Measurements from ENCODE around the gene SPTLC3. TPM values are rescaled to one million over a fixed set of nuclear protein-coding genes. Genes with fewer than 3 reads are reported as not detected.

Gene SPTLC3
- total RNA-seq, 1 donor from 2014 or later, result 9.9 TPM

GRCh38 chr20:13166437-13166836, 157.7 kb downstream of the SPTLC3 start:
- Histone ChIP-seq H3K27me3 (ENCODE audit: control insufficient read depth in 3 of 3, insufficient read depth in 3 of 3, low read length in 3 of 3) (no peaks in the 10 kb centered on the region), H3K9me3 (ENCODE audit: control insufficient read depth in 3 of 3, low read length in 3 of 3) (no peaks in the 10 kb centered on the region), H3K9ac (ENCODE audit: low read depth in 1 of 3, low read length in 3 of 3) (no peak overlapping the region), H3K4me1 (ENCODE audit: control insufficient read depth in 3 of 3, insufficient read depth in 3 of 3, low read length in 3 of 3) (no peaks in the 10 kb centered on the region), H3K4me3 (ENCODE audit: low read length in 3 of 3) (no peak overlapping the region), H3K36me3 (ENCODE audit: control insufficient read depth in 3 of 3, insufficient read depth in 3 of 3, low read length in 3 of 3) (no peaks in the 10 kb centered on the region), H3K27ac (ENCODE audit: low read depth, low read length) (no peak overlapping the region)

GRCh38 chr20:13169086-13169485, 160.3 kb downstream of the SPTLC3 start:
- Histone ChIP-seq H3K27ac (ENCODE audit: low read depth, low read length) (no peak overlapping the region), H3K27me3 (ENCODE audit: control insufficient read depth in 3 of 3, insufficient read depth in 3 of 3, low read length in 3 of 3) (no peaks in the 10 kb centered on the region), H3K9ac (ENCODE audit: low read depth in 1 of 3, low read length in 3 of 3) (no peak overlapping the region), H3K9me3 (ENCODE audit: control insufficient read depth in 3 of 3, low read length in 3 of 3) (no peaks in the 10 kb centered on the region), H3K4me1 (ENCODE audit: control insufficient read depth in 3 of 3, insufficient read depth in 3 of 3, low read length in 3 of 3) (no peaks in the 10 kb centered on the region), H3K36me3 (ENCODE audit: control insufficient read depth in 3 of 3, insufficient read depth in 3 of 3, low read length in 3 of 3) (no peaks in the 10 kb centered on the region), H3K4me3 (ENCODE audit: low read length in 3 of 3) (no peak overlapping the region)

GRCh38 chr20:13170771-13171170, 162.0 kb downstream of the SPTLC3 start:
- Histone ChIP-seq H3K27ac (ENCODE audit: low read depth, low read length) (no peak overlapping the region), H3K36me3 (ENCODE audit: control insufficient read depth in 3 of 3, insufficient read depth in 3 of 3, low read length in 3 of 3) (no peaks in the 10 kb centered on the region), H3K27me3 (ENCODE audit: control insufficient read depth in 3 of 3, insufficient read depth in 3 of 3, low read length in 3 of 3) (no peaks in the 10 kb centered on the region), H3K9me3 (ENCODE audit: control insufficient read depth in 3 of 3, low read length in 3 of 3) (no peaks in the 10 kb centered on the region), H3K9ac (ENCODE audit: low read depth in 1 of 3, low read length in 3 of 3) (no peak overlapping the region), H3K4me1 (ENCODE audit: control insufficient read depth in 3 of 3, insufficient read depth in 3 of 3, low read length in 3 of 3) (no peaks in the 10 kb centered on the region), H3K4me3 (ENCODE audit: low read length in 3 of 3) (no peak overlapping the region)

- Histone ChIP-seq H3K27ac (ENCODE audit: low read depth, low read length) (no peak overlapping the region), H3K36me3 (ENCODE audit: control insufficient read depth in 3 of 3, insufficient read depth in 3 of 3, low read length in 3 of 3) (no peaks in the 10 kb centered on the region), H3K9me3 (ENCODE audit: control insufficient read depth in 3 of 3, low read length in 3 of 3) (peaks cover 0 to 2% (median 0%) of the 10 kb centered on the region in 3 donors), H3K4me1 (ENCODE audit: control insufficient read depth in 3 of 3, insufficient read depth in 3 of 3, low read length in 3 of 3) (no peaks in the 10 kb centered on the region), H3K27me3 (ENCODE audit: control insufficient read depth in 3 of 3, insufficient read depth in 3 of 3, low read length in 3 of 3) (no peaks in the 10 kb centered on the region), H3K4me3 (ENCODE audit: low read length in 3 of 3) (no peak overlapping the region), H3K9ac (ENCODE audit: low read depth in 1 of 3, low read length in 3 of 3) (no peak overlapping the region)
Observed at GRCh38 chr20:13173201-13173600, 164.4 kb downstream of the SPTLC3 start.

GRCh38 chr20:13174402-13174801, 165.6 kb downstream of the SPTLC3 start:
- Histone ChIP-seq H3K27ac (ENCODE audit: low read depth, low read length) (no peak overlapping the region), H3K27me3 (ENCODE audit: control insufficient read depth in 3 of 3, insufficient read depth in 3 of 3, low read length in 3 of 3) (no peaks in the 10 kb centered on the region)

GRCh38 chr20:13180986-13181889, 172.5 kb downstream of the SPTLC3 start:
- Histone ChIP-seq H3K36me3 (ENCODE audit: control insufficient read depth in 3 of 3, insufficient read depth in 3 of 3, low read length in 3 of 3) (no peaks in the 10 kb centered on the region), H3K4me3 (ENCODE audit: low read length in 3 of 3) (no peak overlapping the region), H3K27me3 (ENCODE audit: control insufficient read depth in 3 of 3, insufficient read depth in 3 of 3, low read length in 3 of 3) (no peaks in the 10 kb centered on the region), H3K9ac (ENCODE audit: low read depth in 1 of 3, low read length in 3 of 3) (no peak overlapping the region), H3K9me3 (ENCODE audit: control insufficient read depth in 3 of 3, low read length in 3 of 3) (peaks cover 0 to 2% (median 0%) of the 10 kb centered on the region in 3 donors), H3K27ac (ENCODE audit: low read depth, low read length) (no peak overlapping the region), H3K4me1 (ENCODE audit: control insufficient read depth in 3 of 3, insufficient read depth in 3 of 3, low read length in 3 of 3) (no peaks in the 10 kb centered on the region)

More at GRCh38 chr20:13174402-13174801, 165.6 kb downstream of the SPTLC3 start:
- Histone ChIP-seq H3K9me3 (ENCODE audit: control insufficient read depth in 3 of 3, low read length in 3 of 3) (peaks cover 0 to 2% (median 0%) of the 10 kb centered on the region in 3 donors), H3K36me3 (ENCODE audit: control insufficient read depth in 3 of 3, insufficient read depth in 3 of 3, low read length in 3 of 3) (no peaks in the 10 kb centered on the region), H3K9ac (ENCODE audit: low read depth in 1 of 3, low read length in 3 of 3) (no peak overlapping the region), H3K4me3 (ENCODE audit: low read length in 3 of 3) (no peak overlapping the region), H3K4me1 (ENCODE audit: control insufficient read depth in 3 of 3, insufficient read depth in 3 of 3, low read length in 3 of 3) (no peaks in the 10 kb centered on the region)

- Histone ChIP-seq H3K4me1 (ENCODE audit: control insufficient read depth in 3 of 3, insufficient read depth in 3 of 3, low read length in 3 of 3) (no peaks in the 10 kb centered on the region), H3K36me3 (ENCODE audit: control insufficient read depth in 3 of 3, insufficient read depth in 3 of 3, low read length in 3 of 3) (no peaks in the 10 kb centered on the region), H3K9me3 (ENCODE audit: control insufficient read depth in 3 of 3, low read length in 3 of 3) (no peaks in the 10 kb centered on the region), H3K27ac (ENCODE audit: low read depth, low read length) (no peak overlapping the region), H3K4me3 (ENCODE audit: low read length in 3 of 3) (no peak overlapping the region), H3K9ac (ENCODE audit: low read depth in 1 of 3, low read length in 3 of 3) (no peak overlapping the region), H3K27me3 (ENCODE audit: control insufficient read depth in 3 of 3, insufficient read depth in 3 of 3, low read length in 3 of 3) (no peaks in the 10 kb centered on the region)
Observed at GRCh38 chr20:13183005-13183404, 174.2 kb downstream of the SPTLC3 start.

- H3K27ac ChIP-seq (ENCODE audit: low read depth, low read length), result no peak overlapping the region
- no peaks in the 10 kb centered on the region for H3K36me3 ChIP-seq (ENCODE audit: control insufficient read depth in 3 of 3, insufficient read depth in 3 of 3, low read length in 3 of 3)
- H3K27me3 ChIP-seq (ENCODE audit: control insufficient read depth in 3 of 3, insufficient read depth in 3 of 3, low read length in 3 of 3), result no peaks in the 10 kb centered on the region
- H3K4me1 ChIP-seq (ENCODE audit: control insufficient read depth in 3 of 3, insufficient read depth in 3 of 3, low read length in 3 of 3), result no peaks in the 10 kb centered on the region
- no peak overlapping the region for H3K9ac ChIP-seq (ENCODE audit: low read depth in 1 of 3, low read length in 3 of 3)
- no peaks in the 10 kb centered on the region for H3K9me3 ChIP-seq (ENCODE audit: control insufficient read depth in 3 of 3, low read length in 3 of 3)
- H3K4me3 ChIP-seq (ENCODE audit: low read length in 3 of 3), result no peak overlapping the region
Observed at GRCh38 chr20:13186043-13186774, 177.4 kb downstream of the SPTLC3 start.

- Histone ChIP-seq H3K9me3 (ENCODE audit: control insufficient read depth in 3 of 3, low read length in 3 of 3) (no peaks in the 10 kb centered on the region), H3K36me3 (ENCODE audit: control insufficient read depth in 3 of 3, insufficient read depth in 3 of 3, low read length in 3 of 3) (no peaks in the 10 kb centered on the region), H3K4me1 (ENCODE audit: control insufficient read depth in 3 of 3, insufficient read depth in 3 of 3, low read length in 3 of 3) (no peaks in the 10 kb centered on the region)
Observed at GRCh38 chr20:13187899-13188298, 179.1 kb downstream of the SPTLC3 start.

GRCh38 chr20:13199279-13199678, 190.5 kb downstream of the SPTLC3 start:
- Histone ChIP-seq H3K27ac (ENCODE audit: low read depth, low read length) (no peak overlapping the region), H3K36me3 (ENCODE audit: control insufficient read depth in 3 of 3, insufficient read depth in 3 of 3, low read length in 3 of 3) (no peaks in the 10 kb centered on the region), H3K9me3 (ENCODE audit: control insufficient read depth in 3 of 3, low read length in 3 of 3) (no peaks in the 10 kb centered on the region), H3K4me3 (ENCODE audit: low read length in 3 of 3) (no peak overlapping the region), H3K27me3 (ENCODE audit: control insufficient read depth in 3 of 3, insufficient read depth in 3 of 3, low read length in 3 of 3) (no peaks in the 10 kb centered on the region), H3K9ac (ENCODE audit: low read depth in 1 of 3, low read length in 3 of 3) (no peak overlapping the region), H3K4me1 (ENCODE audit: control insufficient read depth in 3 of 3, insufficient read depth in 3 of 3, low read length in 3 of 3) (no peaks in the 10 kb centered on the region)

More at GRCh38 chr20:13187899-13188298, 179.1 kb downstream of the SPTLC3 start:
- Histone ChIP-seq H3K27ac (ENCODE audit: low read depth, low read length) (no peak overlapping the region), H3K4me3 (ENCODE audit: low read length in 3 of 3) (no peak overlapping the region), H3K27me3 (ENCODE audit: control insufficient read depth in 3 of 3, insufficient read depth in 3 of 3, low read length in 3 of 3) (no peaks in the 10 kb centered on the region), H3K9ac (ENCODE audit: low read depth in 1 of 3, low read length in 3 of 3) (no peak overlapping the region)
